ENCODE results near the gene RFPL3. TPM values are rescaled to one million over a fixed set of nuclear protein-coding genes. Genes with fewer than 3 reads are reported as not detected.

Gene RFPL3
- total RNA-seq, 4 donors from 2014 or later: not detected

- TF ChIP-seq CTCF (IDR thresholded peaks at IDR 0.05) (no peak), POLR2A (IDR thresholded peaks at IDR 0.05) (no peak), EP300 (IDR thresholded peaks at IDR 0.05) (no peak)
- Histone ChIP-seq H3K27me3 (no peaks in the 10 kb centered on the region), H3K9me3 (peaks cover 0 to 7% (median 0%) of the 10 kb centered on the region in 4 donors), H3K27ac (no peak overlapping the region), H3K4me3 (no peak overlapping the region), H3K36me3 (no peaks in the 10 kb centered on the region), H3K4me1 (no peaks in the 10 kb centered on the region)
- DNase-seq (ENCODE audit: low spot score in 2 of 2): no peak
- 75 to 87% methylated on average over 10 of the region's 10 CpGs for WGBS, 2 donors
Measured at GRCh38 chr22:32326647-32327046, 31.0 kb upstream of the RFPL3 start.

DNA sequence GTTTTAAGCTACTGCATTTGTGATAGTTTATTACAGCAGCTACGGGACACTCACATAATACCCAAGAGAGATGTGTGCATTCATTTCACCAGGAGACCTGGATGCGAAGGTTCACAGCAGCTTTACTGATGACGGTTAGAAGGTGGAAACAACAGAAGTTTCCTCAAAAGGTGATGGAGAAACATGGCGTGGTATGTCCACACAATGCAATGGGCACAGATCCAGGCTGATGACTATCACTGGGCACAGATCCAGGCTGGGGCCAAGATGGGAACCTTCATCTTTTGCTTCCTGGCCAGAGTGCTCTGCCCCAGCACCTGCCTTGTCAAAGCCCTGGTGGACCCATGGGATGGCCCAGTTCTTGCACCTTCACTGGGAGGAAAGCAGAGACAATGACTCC lies 30.6 kb upstream of the RFPL3 start:
- no peaks in the 10 kb centered on the region for H3K27me3 ChIP-seq
- no peaks in the 10 kb centered on the region for H3K4me1 ChIP-seq
- 78 to 83% methylated on average over 4 of the region's 4 CpGs for WGBS, 2 donors
- H3K27ac ChIP-seq: no peak overlapping the region
- DNase-seq (ENCODE audit: low spot score in 2 of 2): no peak
- no peaks in the 10 kb centered on the region for H3K36me3 ChIP-seq
- H3K4me3 ChIP-seq: no peak overlapping the region
- TF ChIP-seq POLR2A (IDR thresholded peaks at IDR 0.05) (no peak), EP300 (IDR thresholded peaks at IDR 0.05) (no peak), CTCF (IDR thresholded peaks at IDR 0.05) (no peak)
- peaks cover 0 to 7% (median 0%) of the 10 kb centered on the region in 4 donors for H3K9me3 ChIP-seq

GRCh38 chr22:32327596-32328171 lies 30.0 kb upstream of the RFPL3 start:
- no peaks in the 10 kb centered on the region for H3K36me3 ChIP-seq
- WGBS, 2 donors: 77 to 80% methylated on average over 7 to 10 of the region's 10 CpGs
- DNase-seq (ENCODE audit: low spot score in 2 of 2): no peak

GRCh38 chr22:32328306-32329201 lies 29.1 kb upstream of the RFPL3 start:
- Histone ChIP-seq H3K9me3 (peaks cover 0 to 7% (median 0%) of the 10 kb centered on the region in 4 donors), H3K4me1 (no peaks in the 10 kb centered on the region), H3K36me3 (no peaks in the 10 kb centered on the region), H3K27ac (no peak overlapping the region), H3K27me3 (no peaks in the 10 kb centered on the region), H3K4me3 (no peak overlapping the region)
- TF ChIP-seq CTCF (IDR thresholded peaks at IDR 0.05) (no peak), EP300 (IDR thresholded peaks at IDR 0.05) (no peak), POLR2A (IDR thresholded peaks at IDR 0.05) (no peak)
- 88 to 93% methylated on average over 8 of the region's 8 CpGs for WGBS, 2 donors
- DNase-seq (ENCODE audit: low spot score in 2 of 2): no peak

More at GRCh38 chr22:32327596-32328171, 30.0 kb upstream of the RFPL3 start:
- TF ChIP-seq EP300 (IDR thresholded peaks at IDR 0.05): no peak
- Histone ChIP-seq H3K27ac (no peak overlapping the region), H3K4me1 (no peaks in the 10 kb centered on the region), H3K27me3 (no peaks in the 10 kb centered on the region), H3K4me3 (no peak overlapping the region), H3K9me3 (peaks cover 0 to 7% (median 0%) of the 10 kb centered on the region in 4 donors)

- Histone ChIP-seq H3K4me3 (no peak overlapping the region), H3K27me3 (no peaks in the 10 kb centered on the region), H3K4me1 (no peaks in the 10 kb centered on the region), H3K27ac (no peak overlapping the region), H3K9me3 (peaks cover 0 to 7% (median 0%) of the 10 kb centered on the region in 4 donors), H3K36me3 (no peaks in the 10 kb centered on the region)
- 83 to 84% methylated on average over 8 of the region's 8 CpGs for WGBS, 2 donors
- no peak for DNase-seq (ENCODE audit: low spot score in 2 of 2)
- no peak for TF ChIP-seq POLR2A (IDR thresholded peaks at IDR 0.05)
Measured at GRCh38 chr22:32329202-32329645, 28.4 kb upstream of the RFPL3 start.

Measured in tibial nerve (tissue), 4 donors.